MM.1S (cell line): ENCODE results near the gene CENPE.

Experiments
- DNase-seq: peaks from one replicate; pipeline ENCODE4 v3.0.0-alpha.2; 2015
- H2AFZ ChIP-seq: fragments of 300-600 bp; sonication (generic); 2 replicates; pipeline ENCODE4 v1.6.0; 2016; ENCODE audit warnings: antibody characterized with exemption, low read length
- H3F3A ChIP-seq: fragments of 300-600 bp; sonication (generic); 2 replicates; pipeline ENCODE4 v1.6.1; 2016; ENCODE audit warnings: mild to moderate bottlenecking, antibody characterized with exemption, low read length, moderate library complexity, mixed read lengths; ENCODE audit not compliant: insufficient read depth
- H3K27ac ChIP-seq: fragments of 300-600 bp; sonication (generic); 2 replicates; pipeline ENCODE4 v1.5.1; 2016; ENCODE audit warnings: mild to moderate bottlenecking, low read length
- H3K27me3 ChIP-seq: fragments of 300-600 bp; sonication (generic); replicated peaks from 2 replicates; pipeline ENCODE4 v1.6.0; 2016; ENCODE audit warnings: low read length; ENCODE audit not compliant: insufficient read depth
- H3K36me3 ChIP-seq: fragments of 300-600 bp; sonication (generic); replicated peaks from 2 replicates; pipeline ENCODE4 v1.6.1; 2016; ENCODE audit warnings: mild to moderate bottlenecking, low read length, mixed read lengths; ENCODE audit not compliant: insufficient read depth
- H3K4me1 ChIP-seq: fragments of 300-600 bp; sonication (generic); 2 replicates; pipeline ENCODE4 v1.6.1; 2016; ENCODE audit warnings: low read length, mixed read lengths
- H3K4me2 ChIP-seq: fragments of 300-600 bp; sonication (generic); 2 replicates; pipeline ENCODE4 v1.6.0; 2016; ENCODE audit warnings: low read depth, low read length
- H3K4me3 ChIP-seq: fragments of 300-600 bp; sonication (generic); 2 replicates; pipeline ENCODE4 v1.5.1; 2016; ENCODE audit warnings: low read length, mixed read lengths
- H3K79me2 ChIP-seq: fragments of 300-600 bp; sonication (generic); 2 replicates; pipeline ENCODE4 v1.6.1; 2016; ENCODE audit warnings: mixed run types, low read length, mixed read lengths
- H3K9ac ChIP-seq: fragments of 300-600 bp; sonication (generic); 2 replicates; pipeline ENCODE4 v1.6.1; 2016; ENCODE audit warnings: low read length, mixed read lengths
- H3K9me2 ChIP-seq: fragments of 300-600 bp; sonication (generic); replicated peaks from 2 replicates; pipeline ENCODE4 v1.6.1; 2016; ENCODE audit warnings: mild to moderate bottlenecking, low read length, mixed read lengths; ENCODE audit not compliant: insufficient read depth
- H3K9me3 ChIP-seq: fragments of 300-600 bp; sonication (generic); replicated peaks from 2 replicates; pipeline ENCODE4 v1.6.1; 2016; ENCODE audit warnings: mild to moderate bottlenecking, low read length, mixed read lengths; ENCODE audit not compliant: insufficient read depth
- H4K20me1 ChIP-seq: fragments of 300-600 bp; sonication (generic); 2 replicates; pipeline ENCODE4 v1.6.1; 2016; ENCODE audit warnings: mild to moderate bottlenecking, low read length, moderate library complexity, mixed read lengths; ENCODE audit not compliant: insufficient read depth
- CTCF ChIP-seq: fragments of 300-600 bp; sonication (generic); IDR thresholded peaks from 2 replicates; pipeline ENCODE4 v1.5.1; 2016; ENCODE audit warnings: antibody characterized with exemption, low read length, mixed read lengths
- EZH2 ChIP-seq: fragments of 300-600 bp; sonication (generic); optimal IDR thresholded peaks from 2 replicates; pipeline ENCODE3; 2017; ENCODE audit warnings: low read depth, mild to moderate bottlenecking, antibody characterized with exemption, low read length, mixed read lengths
- EZH2phosphoT487 ChIP-seq: fragments of 300-600 bp; sonication (generic); IDR thresholded peaks from 2 replicates; pipeline ENCODE4 v1.6.1; 2018; ENCODE audit warnings: antibody characterized with exemption, low read length

Gene CENPE

GRCh38 chr4:103136671-103137445 lies 61.3 kb downstream of the CENPE start:
- Histone ChIP-seq H3K27me3 (no peaks in the 10 kb centered on the region), H3K9ac (no peak overlapping the region), H3K4me1 (no peaks in the 10 kb centered on the region), H3K4me3 (no peak overlapping the region), H3K36me3 (peaks cover 11% of the 10 kb centered on the region; the same call in 1 of the 2 replicates), H3F3A (no peaks in the 10 kb centered on the region), H3K4me2 (no peak overlapping the region), H3K9me3 (no peaks in the 10 kb centered on the region), H3K79me2 (no peaks in the 10 kb centered on the region), H3K9me2 (no peaks in the 10 kb centered on the region), H3K27ac (no peak overlapping the region), H2AFZ (no peak overlapping the region), H4K20me1 (no peaks in the 10 kb centered on the region)
- TF ChIP-seq EZH2 (no peak), CTCF (no peak), EZH2phosphoT487 (no peak)
- no peak for DNase-seq

- no peaks in the 10 kb centered on the region for H3K79me2 ChIP-seq
- no peak for DNase-seq
- H3K4me2 ChIP-seq: no peak overlapping the region
- H3F3A ChIP-seq: no peaks in the 10 kb centered on the region
- H3K9me3 ChIP-seq: no peaks in the 10 kb centered on the region
- H4K20me1 ChIP-seq: no peaks in the 10 kb centered on the region
- no peak overlapping the region for H3K4me3 ChIP-seq
- H2AFZ ChIP-seq: no peak overlapping the region
- no peaks in the 10 kb centered on the region for H3K9me2 ChIP-seq
- no peak for TF ChIP-seq EZH2phosphoT487
- TF ChIP-seq CTCF: no peak
- TF ChIP-seq EZH2: no peak
- H3K36me3 ChIP-seq: no peaks in the 10 kb centered on the region; the same call in 1 of the 2 replicates
- H3K4me1 ChIP-seq: no peaks in the 10 kb centered on the region
- no peak overlapping the region for H3K27ac ChIP-seq
- no peak overlapping the region for H3K9ac ChIP-seq
- H3K27me3 ChIP-seq: no peaks in the 10 kb centered on the region
Measured at GRCh38 chr4:103129174-103129573, 69.0 kb downstream of the CENPE start.

GRCh38 chr4:103126126-103126525 lies 72.0 kb downstream of the CENPE start:
- Histone ChIP-seq H3K79me2 (no peaks in the 10 kb centered on the region), H3K4me2 (no peak overlapping the region), H3K4me1 (no peaks in the 10 kb centered on the region), H4K20me1 (no peaks in the 10 kb centered on the region), H3K4me3 (no peak overlapping the region), H3K27me3 (no peaks in the 10 kb centered on the region), H3K36me3 (no peaks in the 10 kb centered on the region; the same call in 1 of the 2 replicates), H3K9ac (no peak overlapping the region), H3F3A (no peaks in the 10 kb centered on the region), H3K27ac (no peak overlapping the region), H2AFZ (no peak overlapping the region), H3K9me2 (no peaks in the 10 kb centered on the region), H3K9me3 (no peaks in the 10 kb centered on the region)
- TF ChIP-seq CTCF (no peak), EZH2 (no peak), EZH2phosphoT487 (no peak)
- DNase-seq: no peak
